GM19463 (cell line): Measurements from ENCODE around the gene PARD6B.
"Not testable (repeated sequence)": the region's sequence is repeated elsewhere in the genome, so short reads cannot be mapped to it uniquely, and the experiment has no call there.

Source experiments
- ATAC-seq: cut with Tn5 transposase; IDR thresholded peaks from one replicate; pipeline ENCODE4 v1.9.1; 2021; ENCODE audit warnings: mild to moderate bottlenecking, moderate library complexity; ENCODE audit not compliant: unreplicated experiment

Gene PARD6B

GRCh38 chr20:50703651-50704438, 27.5 kb upstream of the PARD6B start:
- not testable (repeated sequence) for ATAC-seq

DNA sequence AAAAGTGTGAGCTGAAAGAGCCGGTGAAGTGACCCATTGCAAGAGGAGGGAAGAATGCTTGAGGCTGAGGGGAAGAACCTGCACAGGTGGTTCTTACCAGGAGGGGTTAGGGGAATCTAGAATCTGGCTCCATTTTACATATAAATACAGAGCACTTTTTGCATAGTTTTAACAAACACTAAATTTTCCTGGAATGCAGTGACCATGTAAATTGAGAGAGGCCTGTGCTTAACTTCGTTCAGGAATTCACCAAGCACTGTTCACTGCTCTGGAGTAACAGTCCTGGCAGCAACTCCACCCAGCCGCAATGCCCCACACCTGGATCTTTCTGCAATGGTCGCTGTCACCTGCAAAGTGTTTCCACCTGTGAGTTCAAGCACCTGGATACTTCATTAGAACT, 26.9 kb upstream of the PARD6B start:
- ATAC-seq, result no peak

DNA sequence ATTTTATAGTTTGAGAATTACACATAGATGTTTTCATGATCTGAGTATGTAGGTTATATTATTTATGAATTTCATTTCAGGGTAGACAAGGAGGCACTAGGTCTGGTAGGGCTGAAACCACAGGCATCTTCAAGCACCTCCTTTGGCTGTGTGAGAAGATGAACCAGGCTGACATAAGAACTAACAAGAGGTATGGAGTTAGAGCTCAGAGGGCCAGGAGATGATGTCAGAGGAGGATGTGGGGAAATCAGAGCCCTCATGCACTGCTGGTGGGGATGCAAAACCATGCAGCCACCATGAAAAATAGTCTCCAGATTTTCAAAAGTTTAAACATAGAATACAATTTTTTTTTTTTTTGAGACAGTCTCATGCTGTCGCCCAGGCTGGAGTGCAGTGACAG, 26.4 kb upstream of the PARD6B start:
- ATAC-seq, result no peak

GRCh38 chr20:50708845-50709635, 22.3 kb upstream of the PARD6B start:
- ATAC-seq, result no peak

DNA sequence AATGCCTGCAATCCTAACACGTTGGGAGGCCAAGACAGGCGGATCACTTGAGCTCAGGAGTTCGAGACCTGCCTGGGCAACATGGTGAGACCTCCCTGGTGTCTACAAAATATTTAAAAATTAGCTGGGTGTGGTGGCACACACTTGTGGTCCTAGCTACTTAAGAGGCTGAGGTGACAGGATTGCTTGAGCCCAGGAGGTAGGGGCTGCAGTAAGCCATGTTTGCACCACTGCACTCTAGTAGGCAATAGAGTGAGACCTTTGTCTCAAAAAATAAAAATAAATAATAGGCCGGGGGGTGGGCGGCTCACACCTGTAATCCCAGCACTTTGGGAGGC, 21.8 kb upstream of the PARD6B start:
- no peak for ATAC-seq

- no peak for ATAC-seq
Observed at GRCh38 chr20:50710492-50711063, 20.8 kb upstream of the PARD6B start.

- no peak for ATAC-seq
Observed at GRCh38 chr20:50711113-50711825, 20.1 kb upstream of the PARD6B start.

DNA sequence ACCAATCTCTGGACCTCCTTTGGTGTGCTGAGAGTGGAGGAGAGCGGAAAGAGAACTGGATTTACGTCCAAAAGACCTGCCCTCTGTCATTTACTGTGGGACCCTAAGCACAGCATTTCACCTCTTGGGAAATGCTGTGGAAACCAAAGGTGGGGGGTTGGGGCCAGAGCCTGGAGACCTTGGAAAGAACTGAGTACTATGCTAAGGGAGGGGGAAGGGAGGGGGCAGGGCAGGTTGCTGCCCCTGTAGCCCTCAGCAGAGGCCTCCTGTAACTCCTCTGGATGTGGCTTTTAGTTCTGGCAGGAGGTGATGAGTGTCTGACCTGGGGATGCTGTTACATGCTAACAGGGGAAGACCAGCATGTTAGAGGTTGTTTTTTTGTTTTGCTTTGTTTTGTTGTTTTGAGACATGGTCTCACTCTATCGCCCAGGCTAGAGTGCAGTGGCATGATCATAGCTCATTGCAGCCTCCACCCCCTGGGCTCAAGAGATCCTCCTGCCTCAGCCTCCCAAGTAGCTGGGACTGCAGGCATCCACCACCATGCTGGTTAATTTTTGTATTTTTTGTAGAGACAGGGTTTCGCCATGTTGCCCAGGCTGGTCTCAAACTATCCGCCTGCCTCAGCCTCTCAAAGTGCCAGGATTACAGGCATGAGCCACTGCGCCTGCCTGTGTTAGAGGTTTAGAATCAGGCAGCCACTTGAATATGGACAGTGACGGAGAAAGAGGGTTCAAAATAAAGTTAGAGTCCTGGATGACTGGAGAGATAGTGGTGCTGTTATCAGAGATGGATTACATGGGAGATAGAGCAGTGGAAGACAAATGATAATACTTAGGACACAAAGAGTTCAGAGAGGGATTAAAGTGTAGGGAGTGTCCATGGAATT, 18.4 kb upstream of the PARD6B start:
- no peak for ATAC-seq

- no peak for ATAC-seq
Observed at GRCh38 chr20:50713657-50714101, 17.7 kb upstream of the PARD6B start.

DNA sequence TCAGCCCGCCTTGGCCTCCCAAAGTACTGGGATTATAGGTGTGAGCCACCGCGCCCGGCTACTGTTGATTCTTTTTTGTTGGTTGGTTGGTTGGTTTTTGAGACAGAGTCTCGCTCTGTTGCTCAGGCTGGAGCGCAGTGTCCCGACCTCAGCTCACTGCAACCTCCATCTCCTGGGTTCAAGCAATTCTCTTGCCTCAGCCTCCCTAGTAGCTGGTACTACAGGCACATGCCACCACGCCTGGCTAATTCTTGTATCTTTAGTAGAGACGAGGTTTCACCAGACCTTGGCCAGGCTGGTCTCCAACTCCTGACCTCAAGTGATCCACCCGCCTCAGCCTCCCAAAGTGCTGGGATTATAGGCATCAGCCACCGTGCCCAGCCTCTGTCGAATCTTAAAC, 17.0 kb upstream of the PARD6B start:
- ATAC-seq, result not testable (repeated sequence)

GRCh38 chr20:50715694-50716093, 15.7 kb upstream of the PARD6B start:
- no peak for ATAC-seq

DNA sequence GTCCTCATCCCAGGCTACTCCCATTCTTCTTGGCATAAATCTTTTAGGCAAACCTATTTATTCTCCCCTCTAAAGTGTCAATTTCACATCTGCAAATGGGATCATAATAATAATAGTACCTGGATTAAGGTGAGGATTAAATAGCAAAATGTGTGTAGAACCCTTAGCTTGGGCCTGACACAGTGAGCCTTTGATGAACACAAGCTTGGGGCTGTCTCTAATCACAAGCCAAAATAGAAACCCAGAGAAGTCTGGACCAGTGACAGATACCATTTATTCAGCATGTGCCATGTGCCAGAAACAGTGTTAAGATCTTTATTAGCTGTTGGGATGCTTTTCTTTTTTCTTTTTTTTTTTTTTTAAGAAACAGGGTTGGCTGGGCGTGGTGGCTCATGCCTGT, 14.9 kb upstream of the PARD6B start:
- no peak for ATAC-seq

- ATAC-seq, result no peak
Observed at GRCh38 chr20:50717312-50717711, 14.1 kb upstream of the PARD6B start.

GRCh38 chr20:50717974-50718761, 13.2 kb upstream of the PARD6B start:
- ATAC-seq, result no peak

GRCh38 chr20:50719328-50719727, 12.1 kb upstream of the PARD6B start:
- ATAC-seq, result no peak

- no peak for ATAC-seq
Observed at GRCh38 chr20:50720026-50720425, 11.4 kb upstream of the PARD6B start.

- no peak for ATAC-seq
Observed at GRCh38 chr20:50720582-50720981, 10.8 kb upstream of the PARD6B start.

DNA sequence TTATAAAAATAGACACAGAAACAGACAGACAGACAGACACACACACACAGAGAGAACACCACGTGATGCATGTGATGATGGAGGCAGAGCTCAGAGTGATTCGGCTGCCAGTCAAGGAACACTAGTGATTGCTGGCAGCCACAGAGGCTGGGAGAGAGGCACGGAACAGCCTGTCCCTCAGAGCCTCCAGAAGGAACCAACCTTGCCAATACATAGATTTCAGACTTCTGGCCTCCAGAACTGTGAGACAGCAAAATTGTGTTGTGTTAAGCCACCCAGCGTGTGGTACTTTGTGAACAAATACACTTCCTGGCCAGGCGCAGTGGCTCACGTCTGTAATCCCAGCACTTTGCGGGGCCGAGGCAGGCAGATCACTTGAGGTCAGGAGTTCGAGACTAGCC, 9.5 kb upstream of the PARD6B start:
- ATAC-seq, result no peak

GRCh38 chr20:50722424-50723155, 8.8 kb upstream of the PARD6B start:
- no peak for ATAC-seq
